GM18858 (cell line): Measurements from ENCODE around the gene SIGLEC5.

Experiments
- ATAC-seq: cut with Tn5 transposase; IDR thresholded peaks from one replicate; pipeline ENCODE4 v1.9.1; 2021; ENCODE audit not compliant: unreplicated experiment

The SIGLEC5 gene

GRCh38 chr19:51590441-51590840 is 39.8 kb downstream of the SIGLEC5 start:
- no peak for ATAC-seq

GRCh38 chr19:51589511-51589910 is 40.7 kb downstream of the SIGLEC5 start:
- ATAC-seq = no peak

GRCh38 chr19:51587264-51588191 is 42.7 kb downstream of the SIGLEC5 start:
- no peak for ATAC-seq

GRCh38 chr19:51586799-51587198 is 43.4 kb downstream of the SIGLEC5 start:
- no peak for ATAC-seq

- ATAC-seq = no peak
These were observed 44.0 kb downstream of the SIGLEC5 start for GRCh38 chr19:51586103-51586728.

- ATAC-seq = no peak
These were observed 53.4 kb downstream of the SIGLEC5 start for GRCh38 chr19:51576850-51577249.

- no peak for ATAC-seq
These were observed 56.9 kb downstream of the SIGLEC5 start for GRCh38 chr19:51573331-51573730.

GRCh38 chr19:51572908-51573307 is 57.3 kb downstream of the SIGLEC5 start:
- no peak for ATAC-seq

- ATAC-seq = no peak
These were observed 57.8 kb downstream of the SIGLEC5 start for GRCh38 chr19:51572410-51572809.

GRCh38 chr19:51571599-51571998 is 58.6 kb downstream of the SIGLEC5 start:
- no peak for ATAC-seq

- ATAC-seq = peak; percentile 67
These were observed 59.1 kb downstream of the SIGLEC5 start, which contains the start of gene ZNF175 for GRCh38 chr19:51570962-51571575. TSS of gene ZNF175 (plus strand) at chr19:51571283. CDS start at chr19:51573330, 2,047 bp downstream.

GRCh38 chr19:51568456-51568855 is 61.7 kb downstream of the SIGLEC5 start:
- ATAC-seq = no peak

GRCh38 chr19:51567583-51567982 is 62.6 kb downstream of the SIGLEC5 start:
- no peak for ATAC-seq

- ATAC-seq = no peak
These were observed 63.6 kb downstream of the SIGLEC5 start for GRCh38 chr19:51566489-51567100.

GRCh38 chr19:51565583-51565982 is 64.6 kb downstream of the SIGLEC5 start:
- no peak for ATAC-seq

GRCh38 chr19:51564791-51565190 is 65.4 kb downstream of the SIGLEC5 start:
- no peak for ATAC-seq
